Measurements from ENCODE around the gene APRT.

APRT gene

DNA sequence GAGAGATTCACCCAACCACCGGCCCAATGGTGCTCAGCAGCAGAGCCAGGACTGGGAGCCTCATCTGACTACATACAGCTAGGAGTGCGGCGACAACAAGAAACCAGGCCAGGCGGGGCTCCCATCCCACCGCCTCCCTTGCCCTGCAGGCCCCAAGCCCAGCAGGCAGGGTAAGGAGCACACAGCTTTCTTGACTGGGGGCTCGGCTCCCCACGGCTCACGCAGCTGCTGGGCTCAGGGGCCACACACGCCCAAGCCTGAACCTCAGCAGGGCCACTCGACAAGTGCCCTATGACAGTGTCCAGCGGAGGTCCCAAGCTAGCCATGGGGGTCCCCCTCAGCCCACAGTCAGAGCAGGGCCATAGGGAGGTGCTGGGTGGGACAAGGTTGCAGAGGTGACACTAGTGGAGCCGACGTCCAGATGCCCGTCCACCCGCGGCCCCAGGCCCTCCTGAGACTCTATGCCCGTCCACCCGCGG, 40.4 kb downstream of the APRT start:
- no peak overlapping the region for H3K4me2 ChIP-seq (ENCODE audit: insufficient read depth, low read length)
- H3K4me1 ChIP-seq (ENCODE audit: insufficient read depth, low read length), result no peaks in the 10 kb centered on the region
- DNase-seq (no peak), ATAC-seq (ENCODE audit: insufficient read depth, low read depth) (peak; percentile 12; the same call in 1 of the 3 replicates)
- TF ChIP-seq, protein P1, sequence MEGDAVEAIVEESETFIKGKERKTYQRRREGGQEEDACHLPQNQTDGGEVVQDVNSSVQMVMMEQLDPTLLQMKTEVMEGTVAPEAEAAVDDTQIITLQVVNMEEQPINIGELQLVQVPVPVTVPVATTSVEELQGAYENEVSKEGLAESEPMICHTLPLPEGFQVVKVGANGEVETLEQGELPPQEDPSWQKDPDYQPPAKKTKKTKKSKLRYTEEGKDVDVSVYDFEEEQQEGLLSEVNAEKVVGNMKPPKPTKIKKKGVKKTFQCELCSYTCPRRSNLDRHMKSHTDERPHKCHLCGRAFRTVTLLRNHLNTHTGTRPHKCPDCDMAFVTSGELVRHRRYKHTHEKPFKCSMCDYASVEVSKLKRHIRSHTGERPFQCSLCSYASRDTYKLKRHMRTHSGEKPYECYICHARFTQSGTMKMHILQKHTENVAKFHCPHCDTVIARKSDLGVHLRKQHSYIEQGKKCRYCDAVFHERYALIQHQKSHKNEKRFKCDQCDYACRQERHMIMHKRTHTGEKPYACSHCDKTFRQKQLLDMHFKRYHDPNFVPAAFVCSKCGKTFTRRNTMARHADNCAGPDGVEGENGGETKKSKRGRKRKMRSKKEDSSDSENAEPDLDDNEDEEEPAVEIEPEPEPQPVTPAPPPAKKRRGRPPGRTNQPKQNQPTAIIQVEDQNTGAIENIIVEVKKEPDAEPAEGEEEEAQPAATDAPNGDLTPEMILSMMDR (IDR thresholded peaks at IDR 0.05; ENCODE audit: borderline replicate concordance, extremely low read depth, low read length, poor library complexity, severe bottlenecking), result no peak
- TF ChIP-seq EZH2 (IDR thresholded peaks at IDR 0.05; ENCODE audit: borderline replicate concordance, low read depth, low read length, severe bottlenecking), result no peak
- H4K20me1 ChIP-seq (ENCODE audit: insufficient read depth, low read length), result peaks cover 90% of the 10 kb centered on the region
- peaks cover 95% of the 10 kb centered on the region for H3K79me2 ChIP-seq (ENCODE audit: insufficient read depth, low read length)
- H2AFZ ChIP-seq (ENCODE audit: low read depth, low read length), result no peak overlapping the region
- H3K4me3 ChIP-seq (ENCODE audit: low read depth in 1 of 2, low read length in 2 of 2), result no peak overlapping the region
- peaks cover 15% of the 10 kb centered on the region for H3K36me3 ChIP-seq (ENCODE audit: insufficient read depth, low read length)
- no peak overlapping the region for H3K9ac ChIP-seq (ENCODE audit: low read depth, low read length)
- H3K27ac ChIP-seq (ENCODE audit: low read length), result no peak overlapping the region
- H3K27me3 ChIP-seq (ENCODE audit: insufficient read depth, low read length, poor library complexity), result no peaks in the 10 kb centered on the region
- no peaks in the 10 kb centered on the region for H3K9me3 ChIP-seq (ENCODE audit: insufficient read depth, low read length, severe bottlenecking)

DNA sequence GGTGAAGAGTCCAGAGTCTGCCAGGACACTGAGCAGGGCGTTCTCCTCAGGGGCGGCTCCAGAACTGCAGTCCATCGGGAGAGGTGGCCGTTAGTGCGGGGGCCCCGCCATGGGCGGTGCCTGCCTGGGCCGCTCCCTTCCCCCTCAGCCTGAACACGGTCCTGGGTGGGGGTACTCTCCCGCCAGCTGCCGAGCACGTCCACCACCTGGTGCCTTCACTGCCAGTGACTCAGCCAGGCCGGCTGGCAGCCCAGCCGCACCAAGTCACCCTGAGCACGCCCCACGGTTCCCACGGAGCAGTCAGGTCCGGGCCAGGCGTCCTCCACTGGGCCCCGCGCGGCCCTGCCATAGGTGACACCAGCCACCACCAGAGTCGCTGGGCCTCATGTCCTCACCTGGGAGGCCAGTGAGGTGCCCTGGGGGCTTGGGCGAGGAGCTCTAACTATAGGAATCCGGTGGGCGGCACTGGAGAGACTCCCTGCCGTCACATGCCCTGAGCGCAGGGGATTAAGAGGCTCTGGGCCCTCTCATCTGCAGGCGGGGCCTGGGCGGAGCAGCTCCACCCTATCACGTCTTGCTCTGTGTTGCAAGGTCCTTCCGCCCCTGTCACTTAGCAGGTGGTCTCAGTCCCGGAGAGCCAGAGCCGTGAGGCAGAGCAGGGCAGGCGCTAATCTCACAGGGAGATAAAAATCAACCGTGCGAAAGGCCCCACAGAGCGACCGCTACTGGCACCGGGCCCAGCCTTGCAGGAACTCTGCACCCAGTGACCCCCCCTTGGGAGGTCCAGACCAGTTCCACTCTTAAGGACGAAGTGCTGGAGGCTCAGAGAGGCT, 41.1 kb downstream of the APRT start:
- TF ChIP-seq EZH2 (IDR thresholded peaks at IDR 0.05; ENCODE audit: borderline replicate concordance, low read depth, low read length, severe bottlenecking), result no peak
- TF ChIP-seq, protein P1 (IDR thresholded peaks at IDR 0.05; ENCODE audit: borderline replicate concordance, extremely low read depth, low read length, poor library complexity, severe bottlenecking), result no peak
- Histone ChIP-seq H2AFZ (ENCODE audit: low read depth, low read length) (no peak overlapping the region), H3K79me2 (ENCODE audit: insufficient read depth, low read length) (peaks cover 96% of the 10 kb centered on the region), H3K4me3 (ENCODE audit: low read depth in 1 of 2, low read length in 2 of 2) (no peak overlapping the region), H3K36me3 (ENCODE audit: insufficient read depth, low read length) (peaks cover 19% of the 10 kb centered on the region), H3K27ac (ENCODE audit: low read length) (no peak overlapping the region), H3K9me3 (ENCODE audit: insufficient read depth, low read length, severe bottlenecking) (no peaks in the 10 kb centered on the region), H3K4me2 (ENCODE audit: insufficient read depth, low read length) (no peak overlapping the region), H3K27me3 (ENCODE audit: insufficient read depth, low read length, poor library complexity) (no peaks in the 10 kb centered on the region), H3K4me1 (ENCODE audit: insufficient read depth, low read length) (no peaks in the 10 kb centered on the region), H4K20me1 (ENCODE audit: insufficient read depth, low read length) (peaks cover 92% of the 10 kb centered on the region), H3K9ac (ENCODE audit: low read depth, low read length) (no peak overlapping the region)
- peak; percentile 37 for DNase-seq
- peak; percentile 51; the same call in 2 of the 3 replicates for ATAC-seq (ENCODE audit: insufficient read depth, low read depth)

DNA sequence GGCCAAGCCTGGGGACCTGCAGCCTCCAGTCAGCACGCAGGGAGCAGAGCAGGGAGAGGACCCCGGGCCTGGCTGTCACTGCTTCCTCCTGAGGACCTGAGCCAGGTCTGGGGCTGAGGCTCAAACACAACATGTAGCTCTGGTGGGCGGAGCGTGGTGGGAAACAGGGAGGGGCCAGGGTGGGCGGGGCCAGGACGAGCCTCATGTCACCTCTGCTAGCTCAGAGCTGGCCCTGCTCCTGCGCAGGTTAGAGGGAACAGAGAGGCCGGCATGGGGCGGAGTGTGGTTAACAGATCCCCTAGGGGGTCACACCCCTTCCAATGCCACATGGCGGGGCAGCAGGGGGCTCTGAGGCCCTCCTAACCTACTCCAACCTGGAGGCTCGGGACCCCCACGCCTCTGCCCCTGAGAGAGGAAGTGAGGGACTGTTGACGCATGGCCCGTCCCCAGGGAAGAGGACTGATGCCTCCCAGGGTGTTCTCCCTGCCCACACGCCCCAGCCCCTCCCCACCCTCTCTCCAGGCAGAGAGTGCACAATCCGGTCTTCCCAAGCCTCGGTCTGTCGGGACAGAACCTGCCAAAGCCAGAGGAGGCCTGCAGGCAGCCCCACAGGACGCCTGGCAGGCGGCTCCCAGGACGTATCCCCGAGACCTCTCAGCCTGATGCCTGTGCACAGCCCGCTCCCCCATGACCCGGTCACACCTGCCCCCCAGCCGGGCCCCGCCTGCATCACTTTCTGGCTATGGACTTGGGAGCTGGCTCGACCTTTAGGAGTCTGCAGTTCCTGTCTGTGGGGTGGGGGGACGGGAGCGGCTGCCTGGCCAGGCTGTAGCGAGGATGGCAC, 41.9 kb downstream of the APRT start:
- peaks cover 90% of the 10 kb centered on the region for H4K20me1 ChIP-seq (ENCODE audit: insufficient read depth, low read length)
- H3K9me3 ChIP-seq (ENCODE audit: insufficient read depth, low read length, severe bottlenecking), result no peaks in the 10 kb centered on the region
- H3K4me1 ChIP-seq (ENCODE audit: insufficient read depth, low read length), result no peaks in the 10 kb centered on the region
- no peak overlapping the region for H2AFZ ChIP-seq (ENCODE audit: low read depth, low read length)
- DNase-seq, result peak; percentile 31
- H3K27me3 ChIP-seq (ENCODE audit: insufficient read depth, low read length, poor library complexity), result no peaks in the 10 kb centered on the region
- H3K79me2 ChIP-seq (ENCODE audit: insufficient read depth, low read length), result peaks cover 95% of the 10 kb centered on the region
- ATAC-seq (ENCODE audit: insufficient read depth, low read depth), result peak; percentile 49
- no peak overlapping the region for H3K9ac ChIP-seq (ENCODE audit: low read depth, low read length)
- H3K4me2 ChIP-seq (ENCODE audit: insufficient read depth, low read length), result no peak overlapping the region
- H3K4me3 ChIP-seq (ENCODE audit: low read depth in 1 of 2, low read length in 2 of 2), result no peak overlapping the region
- TF ChIP-seq EZH2 (IDR thresholded peaks at IDR 0.05; ENCODE audit: borderline replicate concordance, low read depth, low read length, severe bottlenecking), result no peak
- TF ChIP-seq, protein P1 (IDR thresholded peaks at IDR 0.05; ENCODE audit: borderline replicate concordance, extremely low read depth, low read length, poor library complexity, severe bottlenecking), result no peak
- peaks cover 21% of the 10 kb centered on the region for H3K36me3 ChIP-seq (ENCODE audit: insufficient read depth, low read length)
- no peak overlapping the region for H3K27ac ChIP-seq (ENCODE audit: low read length)
